ENCODE measurements around the gene TFDP2. TPM values are rescaled to one million over a fixed set of nuclear protein-coding genes. Genes with fewer than 3 reads are reported as not detected.

TFDP2 gene
- total RNA-seq, 4 donors from 2014 or later, result 18.2 to 286 (median 64.4) TPM

DNA sequence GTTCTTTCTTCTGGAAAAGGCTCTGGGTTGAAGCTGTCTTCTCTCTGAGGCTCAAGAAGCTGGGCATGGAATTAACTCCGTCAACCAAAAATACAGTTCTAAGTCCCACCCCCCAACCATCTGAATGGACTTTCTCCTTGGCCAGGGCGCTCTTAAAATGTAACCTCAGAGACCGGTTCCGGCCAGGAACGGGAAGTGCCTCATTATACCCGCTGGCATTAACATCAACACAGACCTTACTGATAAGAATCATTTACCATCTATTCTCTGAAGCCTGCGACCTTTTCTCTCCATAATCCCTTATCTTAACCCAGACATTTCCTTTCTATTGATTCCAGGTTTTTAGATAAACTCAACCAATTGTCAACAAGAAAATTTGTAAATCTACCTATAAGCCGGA, 208.3 kb downstream of the TFDP2 start:
- no peak overlapping the region for H3K4me3 ChIP-seq
- no peak overlapping the region for H3K27ac ChIP-seq
- no peaks in the 10 kb centered on the region for H3K4me1 ChIP-seq
- intact Hi-C loops (cut with DNase I; ENCODE audit: low total_unique reads), result no loop called here
- no peaks in the 10 kb centered on the region for H3K36me3 ChIP-seq
- no peak for TF ChIP-seq POLR2A (IDR thresholded peaks at IDR 0.05)
- TF ChIP-seq, protein P1, sequence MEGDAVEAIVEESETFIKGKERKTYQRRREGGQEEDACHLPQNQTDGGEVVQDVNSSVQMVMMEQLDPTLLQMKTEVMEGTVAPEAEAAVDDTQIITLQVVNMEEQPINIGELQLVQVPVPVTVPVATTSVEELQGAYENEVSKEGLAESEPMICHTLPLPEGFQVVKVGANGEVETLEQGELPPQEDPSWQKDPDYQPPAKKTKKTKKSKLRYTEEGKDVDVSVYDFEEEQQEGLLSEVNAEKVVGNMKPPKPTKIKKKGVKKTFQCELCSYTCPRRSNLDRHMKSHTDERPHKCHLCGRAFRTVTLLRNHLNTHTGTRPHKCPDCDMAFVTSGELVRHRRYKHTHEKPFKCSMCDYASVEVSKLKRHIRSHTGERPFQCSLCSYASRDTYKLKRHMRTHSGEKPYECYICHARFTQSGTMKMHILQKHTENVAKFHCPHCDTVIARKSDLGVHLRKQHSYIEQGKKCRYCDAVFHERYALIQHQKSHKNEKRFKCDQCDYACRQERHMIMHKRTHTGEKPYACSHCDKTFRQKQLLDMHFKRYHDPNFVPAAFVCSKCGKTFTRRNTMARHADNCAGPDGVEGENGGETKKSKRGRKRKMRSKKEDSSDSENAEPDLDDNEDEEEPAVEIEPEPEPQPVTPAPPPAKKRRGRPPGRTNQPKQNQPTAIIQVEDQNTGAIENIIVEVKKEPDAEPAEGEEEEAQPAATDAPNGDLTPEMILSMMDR (IDR thresholded peaks at IDR 0.05), result no peak
- no peaks in the 10 kb centered on the region for H3K27me3 ChIP-seq
- no peaks in the 10 kb centered on the region for H3K9me3 ChIP-seq
- no peak for DNase-seq

GRCh38 chr3:141940194-141940776, 209.1 kb downstream of the TFDP2 start:
- no peak for TF ChIP-seq POLR2A (IDR thresholded peaks at IDR 0.05)
- TF ChIP-seq, protein P1 (IDR thresholded peaks at IDR 0.05), result no peak
- Histone ChIP-seq H3K27ac (no peak overlapping the region), H3K27me3 (no peaks in the 10 kb centered on the region), H3K36me3 (no peaks in the 10 kb centered on the region), H3K4me3 (no peak overlapping the region), H3K9me3 (no peaks in the 10 kb centered on the region), H3K4me1 (no peaks in the 10 kb centered on the region)
- intact Hi-C loops (cut with DNase I; ENCODE audit: low total_unique reads), result no loop called here
- DNase-seq, result no peak

DNA sequence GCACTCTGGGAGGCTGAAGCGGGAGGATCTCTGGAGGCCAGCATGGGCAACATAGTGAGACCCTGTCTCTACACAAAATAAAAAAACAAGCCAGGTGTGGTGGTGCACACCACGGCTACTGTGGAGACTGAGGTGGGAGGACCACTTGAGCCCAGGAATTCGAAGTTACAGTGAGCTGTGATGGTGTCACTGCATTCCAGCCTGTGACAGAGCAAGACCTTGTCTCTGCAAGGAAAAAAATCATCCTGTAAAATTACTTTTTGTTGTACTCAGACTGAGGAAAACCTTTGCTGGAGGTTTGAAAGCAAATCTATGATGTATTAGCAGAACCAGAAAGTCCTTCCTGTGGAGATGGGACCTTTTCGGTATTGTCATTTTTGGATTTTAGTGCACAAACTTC, 209.6 kb downstream of the TFDP2 start:
- no peak for DNase-seq

GRCh38 chr3:141938011-141938500, 211.3 kb downstream of the TFDP2 start:
- H3K4me3 ChIP-seq, result no peak overlapping the region
- H3K36me3 ChIP-seq, result no peaks in the 10 kb centered on the region
- H3K9me3 ChIP-seq, result no peaks in the 10 kb centered on the region
- intact Hi-C loops (cut with DNase I; ENCODE audit: low total_unique reads), result no loop called here
- H3K4me1 ChIP-seq, result no peaks in the 10 kb centered on the region
- H3K27me3 ChIP-seq, result no peaks in the 10 kb centered on the region
- DNase-seq, result no peak
- TF ChIP-seq POLR2A (IDR thresholded peaks at IDR 0.05), result no peak
- TF ChIP-seq, protein P1 (IDR thresholded peaks at IDR 0.05), result no peak
- no peak overlapping the region for H3K27ac ChIP-seq

More for the DNA sequence above, 209.6 kb downstream of the TFDP2 start:
- no peak for TF ChIP-seq POLR2A (IDR thresholded peaks at IDR 0.05)
- TF ChIP-seq, protein P1 (IDR thresholded peaks at IDR 0.05), result no peak
- Histone ChIP-seq H3K4me3 (no peak overlapping the region), H3K9me3 (no peaks in the 10 kb centered on the region), H3K27me3 (no peaks in the 10 kb centered on the region), H3K27ac (no peak overlapping the region), H3K36me3 (no peaks in the 10 kb centered on the region), H3K4me1 (no peaks in the 10 kb centered on the region)
- intact Hi-C loops (cut with DNase I; ENCODE audit: low total_unique reads), result no loop called here

- H3K27me3 ChIP-seq, result no peaks in the 10 kb centered on the region
- intact Hi-C loops (cut with DNase I; ENCODE audit: low total_unique reads), result no loop called here
- H3K27ac ChIP-seq, result no peak overlapping the region
- no peaks in the 10 kb centered on the region for H3K36me3 ChIP-seq
- no peak for DNase-seq
- no peaks in the 10 kb centered on the region for H3K9me3 ChIP-seq
- no peaks in the 10 kb centered on the region for H3K4me1 ChIP-seq
- no peak overlapping the region for H3K4me3 ChIP-seq
- no peak for TF ChIP-seq POLR2A (IDR thresholded peaks at IDR 0.05)
- TF ChIP-seq, protein P1 (IDR thresholded peaks at IDR 0.05), result no peak
These were observed 215.0 kb downstream of the TFDP2 start for GRCh38 chr3:141934354-141934753.
